CD4-positive, CD25-positive, alpha-beta regulatory T cell (primary cell): ENCODE data around the gene GPN1. TPM values are rescaled to one million over a fixed set of nuclear protein-coding genes. Genes with fewer than 3 reads are reported as not detected.
A peak's percentile ranks its signal among the peaks of the same experiment; 100 is the strongest.

ENCODE experiments used
- ATAC-seq, 2 donors: fragments of 150-1000 bp; cut with Tn5 transposase; one replicate each; pipeline ENCODE4 v1.10.0; 2021; ENCODE audit warnings: low read depth in 2 of 2, moderate number of reproducible peaks in 2 of 2, moderate library complexity in 1 of 2
- DNase-seq, 3 donors: peaks; one replicate each; pipeline versions ENCODE4 v3.0.0 to v3.0.0-alpha.2; 2012 to 2022; ENCODE audit warnings: mixed read lengths in 1 of 3
- H3K27ac ChIP-seq: one replicate; pipeline ENCODE4 v1.7.0; 2013; ENCODE audit warnings: mild to moderate bottlenecking, low read length; ENCODE audit not compliant: insufficient read depth, poor library complexity, severe bottlenecking
- H3K27me3 ChIP-seq: one replicate; pipeline ENCODE4 v1.7.0; 2013; ENCODE audit warnings: low read length; ENCODE audit not compliant: control insufficient read depth, insufficient read depth
- H3K36me3 ChIP-seq: one replicate; pipeline ENCODE4 v1.7.0; 2013; ENCODE audit warnings: mild to moderate bottlenecking, low read length, moderate library complexity; ENCODE audit not compliant: control insufficient read depth, insufficient read depth
- H3K4me1 ChIP-seq: 2 replicates; pipeline ENCODE4 v1.7.0; 2013; ENCODE audit warnings: mild to moderate bottlenecking, low read length; ENCODE audit not compliant: insufficient read depth, control insufficient read depth, poor library complexity, severe bottlenecking
- H3K4me3 ChIP-seq: one replicate; pipeline ENCODE4 v1.7.0; 2013; ENCODE audit warnings: low read depth, mild to moderate bottlenecking, low read length, moderate library complexity
- H3K9me3 ChIP-seq, 2 experiments: 1 replicate in 1 of 2; 2 replicates in 1 of 2; pipeline ENCODE4 v1.7.0; 2013; ENCODE audit warnings: low read length in 2 of 2, mild to moderate bottlenecking in 1 of 2, moderate library complexity in 1 of 2; ENCODE audit not compliant: control insufficient read depth in 2 of 2
- H3K27ac Mint-ChIP-seq, 3 donors: one replicate each; pipeline ENCODE4 v1.8.0; 2020 to 2022; ENCODE audit warnings: mild to moderate bottlenecking in 3 of 3, mixed read lengths in 3 of 3, moderate library complexity in 2 of 3
- H3K27me3 Mint-ChIP-seq: one replicate; pipeline ENCODE4 v1.8.0; 2022; ENCODE audit warnings: mild to moderate bottlenecking, mixed read lengths
- H3K36me3 Mint-ChIP-seq: one replicate; pipeline ENCODE4 v1.8.0; 2020; ENCODE audit warnings: mixed read lengths
- H3K4me1 Mint-ChIP-seq, 4 donors: one replicate each; pipeline ENCODE4 v1.8.0; 2020 to 2022; ENCODE audit warnings: mixed read lengths in 4 of 4, mild to moderate bottlenecking in 1 of 4
- H3K4me3 Mint-ChIP-seq, 4 donors: one replicate each; pipeline ENCODE4 v1.8.0; 2020 to 2022; ENCODE audit warnings: mild to moderate bottlenecking in 4 of 4, mixed read lengths in 4 of 4, moderate library complexity in 3 of 4
- H3K9me3 Mint-ChIP-seq, 7 donors: one replicate each; pipeline ENCODE4 v1.8.0; 2020 to 2022; ENCODE audit warnings: mixed read lengths in 7 of 7, mild to moderate bottlenecking in 3 of 7, moderate library complexity in 2 of 7
- polyA plus RNA-seq, 4 donors: library from polyadenylated mRNA; unstranded; fragments of 300-500 nt; fragmentation: Illumina TruSeq; gene quantifications; one replicate each; pipeline ENCODE4 v1.2.3, GENCODE V29; 2021
- total RNA-seq: library from RNA; stranded (reverse); gene quantifications from one replicate; pipeline ENCODE4 v1.2.3, GENCODE V29; 2022

The GPN1 gene
- total and polyA plus RNA-seq, 5 donors from 2014 or later: 27.8 to 85.0 (median 74.9) TPM

GRCh38 chr2:27645197-27645596, 16.3 kb downstream of the GPN1 start:
- peaks cover 86% of the 10 kb centered on the region for H3K36me3 ChIP-seq
- no peaks in the 10 kb centered on the region for H3K27me3 Mint-ChIP-seq
- H3K9me3 ChIP-seq: no peaks in the 10 kb centered on the region
- H3K27me3 ChIP-seq: no peaks in the 10 kb centered on the region
- DNase-seq (no peak), ATAC-seq (no peak)
- no peaks in the 10 kb centered on the region for H3K9me3 Mint-ChIP-seq
- peaks cover 0 to 5% (median 0%) of the 10 kb centered on the region in 4 donors for H3K4me1 Mint-ChIP-seq
- H3K4me3 Mint-ChIP-seq: no peak overlapping the region
- H3K4me3 ChIP-seq: no peak overlapping the region
- H3K27ac Mint-ChIP-seq: no peak overlapping the region
- peaks cover 38% of the 10 kb centered on the region for H3K36me3 Mint-ChIP-seq
- no peak overlapping the region for H3K27ac ChIP-seq
- no peaks in the 10 kb centered on the region for H3K4me1 ChIP-seq

DNA sequence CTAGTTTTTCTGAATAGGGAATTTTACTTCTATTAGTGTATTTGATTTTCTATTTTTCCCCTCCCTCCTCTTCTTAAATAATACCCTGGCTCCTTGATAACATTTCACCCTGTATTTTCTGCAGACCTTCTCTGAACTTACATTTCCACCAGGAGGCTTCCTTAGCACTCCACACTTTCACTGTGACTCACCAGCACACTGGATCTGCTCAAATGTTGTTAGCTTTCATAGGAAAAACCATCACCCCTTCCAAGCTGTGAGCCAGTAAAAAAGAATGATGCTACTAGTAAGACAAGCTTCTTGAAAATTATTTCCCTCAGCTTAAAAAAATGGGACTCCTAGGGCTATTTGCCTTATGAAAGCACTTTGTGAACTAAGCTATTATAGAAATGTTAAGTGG, 18.4 kb downstream of the GPN1 start:
- H3K4me1 Mint-ChIP-seq: peaks cover 0 to 5% (median under 1%) of the 10 kb centered on the region in 4 donors
- no peaks in the 10 kb centered on the region for H3K9me3 Mint-ChIP-seq
- no peak for ATAC-seq

DNA sequence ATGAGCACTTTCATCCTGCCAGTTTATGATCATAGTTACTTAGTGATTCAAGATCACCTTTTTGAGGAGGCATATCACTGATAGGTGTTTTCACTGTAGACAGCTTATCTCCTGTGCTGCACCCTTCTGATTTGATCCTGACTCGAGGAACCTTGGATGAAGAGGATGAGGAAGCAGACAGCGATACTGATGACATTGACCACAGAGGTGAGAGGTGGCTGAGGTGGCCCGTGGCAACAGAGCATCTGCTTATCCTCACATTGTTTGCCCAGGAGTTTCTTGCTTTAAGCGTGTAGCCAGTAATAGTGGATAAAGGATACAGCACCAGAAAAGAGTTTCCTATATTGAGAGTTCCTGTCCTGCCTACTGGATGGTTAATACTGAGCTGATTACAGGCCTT, 18.9 kb downstream of the GPN1 start:
- no peak for DNase-seq
- Mint-ChIP-seq H3K36me3 (peaks cover 36% of the 10 kb centered on the region), H3K9me3 (no peaks in the 10 kb centered on the region), H3K4me3 (no peak overlapping the region), H3K4me1 (peaks cover 3 to 9% (median 4%) of the 10 kb centered on the region in 4 donors), H3K27ac (peak overlapping the region in 1 of 3 donors; percentile 70), H3K27me3 (no peaks in the 10 kb centered on the region)
- no peaks in the 10 kb centered on the region for H3K4me1 ChIP-seq
- ATAC-seq: no peak
- no peak overlapping the region for H3K4me3 ChIP-seq
- no peaks in the 10 kb centered on the region for H3K9me3 ChIP-seq
- no peak overlapping the region for H3K27ac ChIP-seq
- H3K27me3 ChIP-seq: no peaks in the 10 kb centered on the region
- peaks cover 81% of the 10 kb centered on the region for H3K36me3 ChIP-seq

More for the DNA sequence above, 18.4 kb downstream of the GPN1 start:
- Histone ChIP-seq H3K36me3 (peaks cover 81% of the 10 kb centered on the region), H3K4me1 (no peaks in the 10 kb centered on the region), H3K27me3 (no peaks in the 10 kb centered on the region), H3K4me3 (no peak overlapping the region), H3K9me3 (no peaks in the 10 kb centered on the region), H3K27ac (no peak overlapping the region)
- H3K27ac Mint-ChIP-seq: peak overlapping the region; percentile 2 to 70 (median 12)
- no peaks in the 10 kb centered on the region for H3K27me3 Mint-ChIP-seq
- no peak overlapping the region for H3K4me3 Mint-ChIP-seq
- H3K36me3 Mint-ChIP-seq: peaks cover 32% of the 10 kb centered on the region
- no peak for DNase-seq

GRCh38 chr2:27651056-27651455, 22.2 kb downstream of the GPN1 start:
- no peak for ATAC-seq
- H3K4me3 Mint-ChIP-seq: no peak overlapping the region
- peaks cover 57% of the 10 kb centered on the region for H3K36me3 Mint-ChIP-seq
- Histone ChIP-seq H3K36me3 (peaks cover 84% of the 10 kb centered on the region), H3K4me3 (no peak overlapping the region), H3K4me1 (no peaks in the 10 kb centered on the region), H3K27ac (no peak overlapping the region), H3K9me3 (no peaks in the 10 kb centered on the region), H3K27me3 (no peaks in the 10 kb centered on the region)
- peaks cover 4 to 16% (median 6%) of the 10 kb centered on the region in 4 donors for H3K4me1 Mint-ChIP-seq
- no peaks in the 10 kb centered on the region for H3K9me3 Mint-ChIP-seq
- H3K27me3 Mint-ChIP-seq: no peaks in the 10 kb centered on the region
- DNase-seq: no peak
- no peak overlapping the region for H3K27ac Mint-ChIP-seq

- Mint-ChIP-seq H3K9me3 (no peaks in the 10 kb centered on the region), H3K4me1 (peaks cover 4 to 16% (median 7%) of the 10 kb centered on the region in 4 donors), H3K27me3 (no peaks in the 10 kb centered on the region), H3K4me3 (no peak overlapping the region), H3K27ac (no peak overlapping the region), H3K36me3 (peaks cover 52% of the 10 kb centered on the region)
- ATAC-seq (peak in 1 of 2 donors; percentile 11), DNase-seq (no peak)
- H3K9me3 ChIP-seq: no peaks in the 10 kb centered on the region
- peaks cover 85% of the 10 kb centered on the region for H3K36me3 ChIP-seq
- no peak overlapping the region for H3K27ac ChIP-seq
- H3K27me3 ChIP-seq: no peaks in the 10 kb centered on the region
- no peaks in the 10 kb centered on the region for H3K4me1 ChIP-seq
- no peak overlapping the region for H3K4me3 ChIP-seq
These were observed 23.5 kb downstream of the GPN1 start for GRCh38 chr2:27652341-27652740.

- Mint-ChIP-seq H3K9me3 (no peaks in the 10 kb centered on the region), H3K27me3 (no peaks in the 10 kb centered on the region), H3K4me1 (peaks cover 4 to 16% (median 8%) of the 10 kb centered on the region in 4 donors), H3K4me3 (no peak overlapping the region), H3K27ac (peak overlapping the region in 1 of 3 donors; percentile 68), H3K36me3 (peaks cover 47% of the 10 kb centered on the region)
- DNase-seq: peak in 1 of 3 donors; percentile 6
- Histone ChIP-seq H3K27me3 (no peaks in the 10 kb centered on the region), H3K27ac (no peak overlapping the region), H3K4me1 (no peaks in the 10 kb centered on the region), H3K36me3 (peaks cover 85% of the 10 kb centered on the region), H3K4me3 (no peak overlapping the region), H3K9me3 (no peaks in the 10 kb centered on the region)
- ATAC-seq: peak in 1 of 2 donors; percentile 42
These were observed 23.9 kb downstream of the GPN1 start for GRCh38 chr2:27652790-27653189.

GRCh38 chr2:27653397-27653796, 24.5 kb downstream of the GPN1 start:
- Mint-ChIP-seq H3K36me3 (peaks cover 42% of the 10 kb centered on the region), H3K9me3 (no peaks in the 10 kb centered on the region), H3K4me1 (peaks cover 4 to 16% (median 9%) of the 10 kb centered on the region in 4 donors), H3K4me3 (no peak overlapping the region), H3K27ac (peak overlapping the region in 2 of 3 donors; percentile 59 to 93), H3K27me3 (no peaks in the 10 kb centered on the region)
- peaks cover 83% of the 10 kb centered on the region for H3K36me3 ChIP-seq
- H3K27me3 ChIP-seq: no peaks in the 10 kb centered on the region
- no peaks in the 10 kb centered on the region for H3K4me1 ChIP-seq
- ATAC-seq (no peak), DNase-seq (no peak)
- no peak overlapping the region for H3K4me3 ChIP-seq
- H3K27ac ChIP-seq: no peak overlapping the region
- H3K9me3 ChIP-seq: no peaks in the 10 kb centered on the region

DNA sequence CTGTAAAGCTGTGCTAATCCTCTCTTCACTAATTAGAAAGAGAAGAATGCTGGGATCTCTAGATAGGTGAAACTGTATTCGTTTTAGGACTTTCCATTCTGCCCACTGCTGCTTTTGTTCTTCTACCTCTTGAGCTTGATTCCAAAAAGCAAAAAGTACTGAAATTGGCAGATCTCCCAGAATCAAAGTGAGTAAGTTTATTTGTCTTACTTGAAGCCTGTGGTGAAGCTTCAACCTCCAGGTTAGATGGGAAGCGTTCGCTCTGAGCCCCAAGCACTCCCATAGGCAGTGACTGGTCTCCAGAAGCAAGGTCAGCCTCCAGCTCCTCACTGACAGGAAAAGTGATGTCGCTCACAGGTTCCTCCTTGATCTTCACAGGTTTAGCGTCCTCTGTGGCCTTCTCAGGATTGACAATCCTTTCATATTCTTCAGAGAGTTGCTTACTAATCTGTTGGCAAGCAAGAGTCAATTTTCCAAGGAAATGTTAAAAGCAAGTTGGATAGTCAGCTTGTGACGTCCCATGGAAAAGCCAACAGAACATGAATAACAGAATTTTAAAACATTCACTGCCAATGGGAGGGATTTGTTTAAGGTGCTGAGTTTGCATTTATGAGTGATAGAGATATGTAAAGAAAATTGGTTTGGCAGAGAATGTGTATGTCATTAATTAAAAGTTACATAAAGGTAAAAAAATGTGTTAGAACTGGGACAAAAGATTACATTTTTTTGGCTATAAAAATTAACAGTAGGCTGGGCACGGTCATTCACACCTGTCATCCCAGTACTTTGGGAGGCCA, 26.5 kb downstream of the GPN1 start:
- Histone ChIP-seq H3K9me3 (no peaks in the 10 kb centered on the region), H3K36me3 (peaks cover 79% of the 10 kb centered on the region), H3K4me1 (no peaks in the 10 kb centered on the region), H3K4me3 (no peak overlapping the region), H3K27ac (no peak overlapping the region), H3K27me3 (no peaks in the 10 kb centered on the region)
- ATAC-seq: no peak
- H3K27me3 Mint-ChIP-seq: no peaks in the 10 kb centered on the region
- peaks cover 42% of the 10 kb centered on the region for H3K36me3 Mint-ChIP-seq
- H3K4me1 Mint-ChIP-seq: peaks cover 15 to 25% (median 21%) of the 10 kb centered on the region in 4 donors
- peak overlapping the region in 1 of 3 donors; percentile 47 for H3K27ac Mint-ChIP-seq
- no peak overlapping the region for H3K4me3 Mint-ChIP-seq
- H3K9me3 Mint-ChIP-seq: no peaks in the 10 kb centered on the region
- DNase-seq: no peak
